Parathyroid adenoma (tissue), 2 donors: ENCODE data around the gene MYH6.

ENCODE experiments used
- H2AFZ ChIP-seq: fragments of 300-600 bp; sonication (generic); one replicate; pipeline ENCODE4 v1.7.0; 2017; ENCODE audit warnings: antibody characterized with exemption, mild to moderate bottlenecking
- H3K27ac ChIP-seq: fragments of 300-600 bp; sonication (generic); one replicate; pipeline ENCODE4 v1.7.0; 2017
- H3K27me3 ChIP-seq: fragments of 300-600 bp; sonication (generic); one replicate; pipeline ENCODE4 v1.7.0; 2017; ENCODE audit warnings: low read length; ENCODE audit not compliant: control insufficient read depth, insufficient read depth
- H3K36me3 ChIP-seq: fragments of 300-600 bp; sonication (generic); one replicate; pipeline ENCODE4 v1.7.0; 2017; ENCODE audit warnings: low read length; ENCODE audit not compliant: control insufficient read depth, insufficient read depth
- H3K4me1 ChIP-seq: fragments of 300-600 bp; sonication (generic); one replicate; pipeline ENCODE4 v1.7.0; 2017; ENCODE audit warnings: control low read depth
- H3K4me2 ChIP-seq: fragments of 300-600 bp; sonication (generic); one replicate; pipeline ENCODE4 v1.7.0; 2017; ENCODE audit warnings: low read length
- H3K4me3 ChIP-seq: fragments of 300-600 bp; sonication (generic); one replicate; pipeline ENCODE4 v1.7.0; 2017; ENCODE audit warnings: low read depth, low read length
- H3K79me2 ChIP-seq: fragments of 300-600 bp; sonication (generic); one replicate; pipeline ENCODE4 v1.7.0; 2017; ENCODE audit warnings: control low read depth
- H3K9ac ChIP-seq: fragments of 300-600 bp; sonication (generic); one replicate; pipeline ENCODE4 v1.7.0; 2017; ENCODE audit warnings: mild to moderate bottlenecking
- H3K9me3 ChIP-seq: fragments of 300-600 bp; sonication (generic); one replicate; pipeline ENCODE4 v1.7.0; 2017; ENCODE audit warnings: low read length; ENCODE audit not compliant: control insufficient read depth
- CTCF ChIP-seq: fragments of 300-600 bp; sonication (generic); IDR thresholded peaks from one replicate; pipeline ENCODE4 v1.7.0; 2017; ENCODE audit warnings: antibody characterized with exemption, mild to moderate bottlenecking
- donor health status: primary hyperparathyroidism.

MYH6 gene

GRCh38 chr14:23409475-23409874, 1.4 kb upstream of the MYH6 start:
- H3K79me2 ChIP-seq: no peaks in the 10 kb centered on the region
- H3K27ac ChIP-seq: no peak overlapping the region
- no peaks in the 10 kb centered on the region for H3K4me1 ChIP-seq
- H3K4me3 ChIP-seq: no peak overlapping the region
- no peak overlapping the region for H2AFZ ChIP-seq
- no peaks in the 10 kb centered on the region for H3K27me3 ChIP-seq
- TF ChIP-seq CTCF: no peak
- no peak overlapping the region for H3K9ac ChIP-seq
- no peaks in the 10 kb centered on the region for H3K36me3 ChIP-seq
- H3K9me3 ChIP-seq: no peaks in the 10 kb centered on the region
- H3K4me2 ChIP-seq: no peak overlapping the region

- Histone ChIP-seq H3K27ac (no peak overlapping the region), H3K4me3 (no peak overlapping the region), H3K27me3 (no peaks in the 10 kb centered on the region), H3K9ac (no peak overlapping the region), H3K4me1 (no peaks in the 10 kb centered on the region), H2AFZ (no peak overlapping the region), H3K79me2 (no peaks in the 10 kb centered on the region), H3K36me3 (no peaks in the 10 kb centered on the region), H3K4me2 (no peak overlapping the region), H3K9me3 (no peaks in the 10 kb centered on the region)
- TF ChIP-seq CTCF: no peak
Observed at GRCh38 chr14:23408307-23408630, 196 bp upstream of the MYH6 start.

- Histone ChIP-seq H3K9ac (no peak overlapping the region), H3K4me2 (no peak overlapping the region), H3K79me2 (no peaks in the 10 kb centered on the region), H3K36me3 (no peaks in the 10 kb centered on the region), H3K4me1 (no peaks in the 10 kb centered on the region), H3K4me3 (no peak overlapping the region), H3K27me3 (no peaks in the 10 kb centered on the region), H3K27ac (no peak overlapping the region), H2AFZ (no peak overlapping the region), H3K9me3 (no peaks in the 10 kb centered on the region)
- TF ChIP-seq CTCF: no peak
Observed at GRCh38 chr14:23406725-23407355, 1.2 kb downstream of the MYH6 start.

GRCh38 chr14:23406244-23406643, 1.8 kb downstream of the MYH6 start:
- Histone ChIP-seq H3K36me3 (no peaks in the 10 kb centered on the region), H2AFZ (no peak overlapping the region), H3K4me2 (no peak overlapping the region), H3K4me3 (no peak overlapping the region), H3K79me2 (no peaks in the 10 kb centered on the region), H3K9me3 (no peaks in the 10 kb centered on the region), H3K27me3 (no peaks in the 10 kb centered on the region), H3K9ac (no peak overlapping the region), H3K4me1 (no peaks in the 10 kb centered on the region), H3K27ac (no peak overlapping the region)
- TF ChIP-seq CTCF: no peak

- Histone ChIP-seq H3K27me3 (no peaks in the 10 kb centered on the region), H3K4me2 (no peak overlapping the region), H3K4me3 (no peak overlapping the region), H3K9ac (no peak overlapping the region), H3K79me2 (no peaks in the 10 kb centered on the region), H3K27ac (no peak overlapping the region), H3K4me1 (no peaks in the 10 kb centered on the region), H2AFZ (no peak overlapping the region), H3K36me3 (no peaks in the 10 kb centered on the region), H3K9me3 (no peaks in the 10 kb centered on the region)
- no peak for TF ChIP-seq CTCF
Observed at GRCh38 chr14:23405516-23406025, 2.5 kb downstream of the MYH6 start.
